IPS DF 4.7 (cell line): ENCODE results near the gene GPR37.

Experiments
- DNase-seq: peaks from one replicate; pipeline ENCODE4 v3.0.0-alpha.2; 2013; ENCODE audit warnings: low spot score; ENCODE audit errors: extremely low read depth

GPR37 gene

DNA sequence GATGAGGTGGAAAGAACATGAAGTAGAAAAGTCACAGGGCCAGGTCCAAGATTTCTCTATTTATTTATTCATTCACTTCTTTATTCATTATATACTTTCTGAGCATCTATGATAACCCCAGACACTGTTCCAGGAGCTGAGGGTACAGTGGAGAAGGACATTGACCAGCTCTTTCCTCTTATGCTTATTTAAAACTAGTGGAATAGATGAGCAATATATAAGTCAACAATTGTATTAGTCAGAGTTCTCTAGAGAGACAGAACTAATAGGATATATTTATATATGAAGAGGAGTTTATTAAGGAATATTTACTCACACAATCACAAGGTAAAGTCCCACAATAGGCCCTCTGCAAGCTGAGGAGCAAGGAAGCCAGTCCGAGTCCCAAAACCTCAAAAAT lies 15.0 kb upstream of the GPR37 start:
- no peak for DNase-seq

- DNase-seq, result no peak
Measured at GRCh38 chr7:124780056-124780455, 14.5 kb upstream of the GPR37 start.

DNA sequence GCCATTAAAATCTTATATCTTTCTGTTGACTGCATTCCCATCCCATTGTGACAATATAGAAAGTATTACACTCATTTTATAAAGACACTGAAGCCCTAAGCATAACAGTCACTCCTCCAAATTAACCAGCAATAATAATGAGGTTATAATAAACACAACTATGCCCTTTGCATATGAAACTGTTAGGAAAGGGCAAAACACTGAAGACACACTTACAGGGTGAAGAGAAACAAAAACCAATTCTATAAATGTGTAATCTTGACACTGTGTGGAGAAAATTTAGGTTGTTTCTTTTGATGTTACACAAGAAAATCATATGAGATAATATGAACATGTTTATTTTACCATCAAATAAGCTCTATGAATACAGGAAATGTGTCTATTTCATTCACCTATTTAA lies 14.0 kb upstream of the GPR37 start:
- DNase-seq, result no peak

- no peak for DNase-seq
Measured at GRCh38 chr7:124779194-124779593, 13.6 kb upstream of the GPR37 start.

DNA sequence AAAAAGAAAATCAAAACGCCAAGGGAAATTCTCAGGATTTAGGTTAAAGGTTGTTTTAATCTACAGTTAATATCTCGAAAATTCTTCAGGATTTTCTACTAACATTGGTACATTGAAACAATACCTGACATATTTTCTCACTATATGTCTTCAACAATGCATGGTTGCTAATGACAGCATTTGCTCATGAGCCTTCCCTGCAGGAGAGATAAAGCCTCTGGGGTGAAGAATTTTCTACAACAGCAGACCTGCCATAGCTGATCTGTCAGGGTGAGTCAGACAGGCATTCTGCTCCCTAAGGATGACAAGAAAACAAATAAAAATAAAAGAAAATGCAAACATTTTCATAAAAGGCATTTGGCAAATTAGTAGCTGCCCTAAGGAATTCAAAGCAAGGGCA lies 11.7 kb upstream of the GPR37 start:
- no peak for DNase-seq

DNA sequence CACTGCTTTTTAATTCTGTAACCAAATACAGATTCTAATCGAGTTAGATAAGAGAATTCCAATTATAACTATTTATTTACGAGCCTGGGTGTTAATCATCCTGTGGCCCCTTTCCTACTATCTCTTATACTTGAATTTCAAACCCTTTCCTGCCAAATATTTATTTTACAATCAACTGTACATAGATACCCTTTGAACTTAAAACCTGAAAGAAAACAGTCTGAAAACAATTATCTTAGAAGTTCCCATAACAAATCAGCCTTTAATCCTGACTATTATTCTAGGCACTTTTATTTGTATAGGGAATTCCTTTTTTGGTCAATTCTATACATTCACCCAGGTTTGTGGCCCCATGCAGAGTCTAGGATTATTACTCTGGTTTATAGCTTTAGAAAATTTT lies 10.6 kb upstream of the GPR37 start:
- no peak for DNase-seq

DNA sequence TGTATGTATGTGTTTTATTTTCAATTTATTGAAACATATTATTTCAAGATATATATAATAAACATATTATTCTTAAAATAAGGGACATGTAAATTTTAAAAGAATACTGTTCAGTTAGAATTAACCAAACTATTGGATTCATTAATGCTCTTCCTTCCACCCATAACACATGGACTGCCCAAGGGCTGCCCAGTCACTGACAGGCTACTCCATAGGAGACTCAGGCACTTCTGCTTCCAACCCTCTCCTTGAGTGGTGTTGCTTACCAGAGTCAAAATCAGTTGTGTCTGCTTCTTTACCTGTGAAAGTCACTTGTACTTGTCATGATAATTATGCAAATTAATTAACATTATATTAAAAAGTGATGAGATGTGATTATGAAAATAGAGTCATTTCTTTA lies 9.8 kb upstream of the GPR37 start:
- DNase-seq, result no peak

GRCh38 chr7:124773938-124774337 lies 8.3 kb upstream of the GPR37 start:
- DNase-seq, result no peak

DNA sequence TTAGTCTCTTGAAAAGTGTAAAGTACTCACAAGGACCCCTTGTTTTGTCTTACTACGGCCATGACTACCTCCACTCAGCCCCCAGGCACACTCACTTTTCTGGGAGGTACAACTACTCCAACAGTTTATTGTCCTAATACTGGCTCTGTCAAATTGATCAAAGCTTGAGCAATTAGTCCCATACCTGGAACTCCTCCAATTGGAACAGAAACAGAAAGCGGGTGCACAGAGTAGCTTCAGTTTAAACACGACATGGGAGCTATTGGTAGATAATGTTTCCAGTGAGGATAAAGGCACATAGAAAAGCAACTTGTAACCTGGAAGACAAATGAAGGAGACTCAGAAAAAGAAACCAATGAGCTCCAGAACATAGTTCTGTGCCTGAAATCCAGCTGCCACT lies 7.7 kb upstream of the GPR37 start:
- DNase-seq, result no peak

GRCh38 chr7:124769136-124769535 lies 3.5 kb upstream of the GPR37 start:
- DNase-seq, result no peak

DNA sequence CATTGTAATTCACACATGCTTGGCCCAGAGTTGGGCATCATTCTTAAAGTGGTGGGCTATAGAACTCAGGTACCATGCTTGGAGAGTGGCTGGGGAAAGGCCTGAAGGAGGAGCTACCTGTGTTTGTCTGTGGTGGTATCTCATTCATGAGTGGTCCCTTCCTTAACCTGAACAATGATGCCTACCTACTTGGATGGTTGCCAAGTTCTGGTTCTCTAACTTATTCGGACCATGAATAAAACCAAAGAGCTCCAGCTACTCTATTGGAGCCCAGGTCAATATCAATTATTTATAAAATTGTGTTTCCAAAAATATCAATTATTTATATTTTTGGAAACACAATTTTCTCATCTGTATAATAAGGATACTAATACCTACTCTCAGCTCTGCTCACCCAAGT lies 2.9 kb upstream of the GPR37 start:
- no peak for DNase-seq

DNA sequence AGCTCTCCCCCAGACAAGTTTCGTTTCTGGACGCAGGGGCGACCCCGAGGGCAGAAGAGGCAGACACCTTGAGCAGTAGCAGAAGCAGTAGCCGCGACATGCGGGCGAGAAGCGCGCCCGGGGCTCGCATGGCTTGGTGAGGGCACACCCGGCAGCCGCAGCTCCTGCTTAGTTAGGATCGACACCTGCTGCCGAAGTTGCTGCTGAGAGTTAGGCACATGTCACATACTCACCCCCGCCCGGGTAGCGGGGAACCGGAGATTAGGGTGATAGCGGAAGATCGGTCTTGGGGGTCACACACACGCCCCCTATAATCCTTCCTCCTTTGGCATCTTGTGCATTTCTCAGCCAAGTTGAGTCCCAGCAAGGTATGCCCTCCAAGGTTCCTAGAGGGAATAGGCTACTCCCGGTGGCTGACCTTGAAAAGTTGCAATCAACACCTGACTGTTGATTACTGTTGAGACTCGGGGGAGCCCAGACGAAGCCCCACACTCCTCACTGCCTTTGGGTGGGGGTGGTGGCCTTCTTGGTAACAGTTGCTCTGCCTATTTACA lies 668 bp downstream of the GPR37 start:
- DNase-seq, result no peak

DNA sequence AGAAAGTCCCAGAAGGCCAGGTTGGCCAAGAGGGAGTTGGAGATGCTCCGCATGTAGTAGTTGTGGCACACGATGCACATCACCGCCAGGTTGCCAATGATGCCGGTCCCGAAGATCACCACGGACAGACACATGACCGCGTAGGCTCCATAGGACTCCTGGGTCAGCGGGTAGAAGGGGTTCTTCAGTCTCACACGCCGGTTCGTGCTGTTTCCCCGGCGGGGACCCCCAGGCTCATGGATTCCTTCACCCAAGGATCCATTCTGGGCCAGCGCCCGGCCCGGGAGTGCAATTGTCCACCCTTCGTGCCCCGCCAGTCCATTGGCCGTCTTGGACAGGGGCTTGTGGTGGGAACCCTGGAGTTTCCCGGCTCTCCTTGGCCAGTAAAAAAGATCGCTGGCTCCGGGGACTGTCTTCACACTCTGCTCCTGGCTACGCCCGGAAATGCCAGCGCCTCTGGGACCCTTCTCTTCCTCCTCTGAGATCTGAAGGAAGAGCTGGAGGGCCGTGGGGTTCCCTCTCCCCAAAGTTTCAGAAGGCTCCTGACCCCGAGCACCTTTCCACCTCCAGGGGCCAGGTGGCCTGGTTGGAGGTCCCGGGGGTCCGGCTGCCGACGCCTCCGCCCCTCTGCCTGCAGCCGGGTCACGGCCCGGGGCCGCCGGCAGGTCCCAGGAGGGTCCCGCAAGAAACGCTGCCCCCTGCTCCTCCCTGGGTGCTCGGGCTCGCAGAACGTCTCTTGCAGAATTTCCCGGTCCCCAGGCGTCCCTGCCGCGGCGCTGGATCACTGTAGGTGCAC lies 1.3 kb downstream of the GPR37 start:
- DNase-seq, result no peak

GRCh38 chr7:124762611-124763143 lies 2.9 kb downstream of the GPR37 start:
- no peak for DNase-seq

GRCh38 chr7:124761164-124761715 lies 4.4 kb downstream of the GPR37 start:
- no peak for DNase-seq

DNA sequence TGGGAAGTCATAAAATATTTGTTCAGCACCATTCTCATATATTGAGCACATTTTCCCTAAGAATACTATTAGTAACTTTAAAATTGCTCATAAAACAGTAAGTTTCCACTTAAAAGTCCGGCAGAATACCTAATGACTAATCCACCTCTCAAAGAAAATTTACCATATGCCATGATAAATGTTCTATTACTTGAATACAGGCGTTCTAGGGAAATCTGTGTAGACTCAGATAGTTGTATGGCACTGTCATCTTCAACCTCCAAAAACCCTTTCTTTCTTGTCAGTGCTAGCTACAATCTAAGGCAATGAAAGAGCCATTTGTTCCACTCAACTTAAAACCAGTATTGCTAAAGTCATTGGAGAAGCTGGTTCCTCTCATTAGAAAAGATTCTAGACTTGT lies 7.3 kb downstream of the GPR37 start:
- no peak for DNase-seq

DNA sequence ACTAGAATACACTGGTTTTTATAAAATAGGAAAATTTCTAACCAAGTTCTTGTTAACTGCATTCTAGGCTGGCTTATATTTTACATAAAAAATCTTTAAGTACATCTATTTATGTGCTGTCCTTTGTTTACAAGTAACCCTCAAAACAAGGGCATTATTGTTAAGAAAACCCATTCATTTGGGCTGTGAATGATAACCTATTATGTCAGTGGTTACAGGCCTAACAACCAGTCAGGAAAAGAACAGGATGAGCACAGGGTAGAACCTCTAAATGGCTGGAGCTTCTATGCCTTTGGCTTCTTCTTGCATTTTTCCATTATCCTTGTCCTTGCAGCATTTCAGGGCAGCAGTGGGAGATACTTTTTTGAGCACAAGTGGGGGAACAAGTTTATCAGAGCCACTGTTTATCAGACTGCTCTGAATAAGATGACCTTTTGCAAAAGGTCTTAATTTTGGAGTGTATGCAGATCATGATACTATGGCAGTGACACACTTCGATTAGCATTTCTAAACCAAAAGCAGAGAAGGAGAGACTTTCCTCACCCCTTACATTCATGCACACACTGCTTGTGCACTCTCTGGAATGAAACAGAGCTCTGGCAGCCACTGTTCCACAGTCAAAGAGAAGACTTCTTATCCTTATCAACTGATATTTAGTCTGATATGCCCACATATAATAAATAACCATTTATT lies 10.9 kb downstream of the GPR37 start:
- DNase-seq, result no peak

GRCh38 chr7:124752310-124752709 lies 13.3 kb downstream of the GPR37 start:
- DNase-seq, result no peak

DNA sequence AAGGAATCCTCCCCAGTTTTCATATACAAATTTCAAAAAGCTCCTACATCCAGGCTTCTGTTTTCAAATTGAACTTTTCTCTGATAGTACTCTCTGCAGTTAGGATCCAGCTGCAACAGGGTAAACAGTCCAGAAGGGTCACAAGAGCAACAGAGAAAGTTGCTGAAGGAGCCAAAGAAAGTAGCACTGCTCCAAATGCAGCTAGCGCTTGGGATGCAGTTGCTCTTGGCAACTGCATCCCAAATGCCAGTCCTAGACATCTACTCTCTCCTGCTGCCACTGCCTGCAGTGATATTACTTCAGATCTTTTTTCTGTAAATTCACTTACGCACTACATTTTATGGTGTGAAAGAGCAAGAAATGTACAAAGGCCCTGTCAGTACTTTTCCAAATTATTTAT lies 14.6 kb downstream of the GPR37 start:
- DNase-seq, result no peak

GRCh38 chr7:124747072-124747471 lies 18.5 kb downstream of the GPR37 start:
- DNase-seq, result no peak

DNA sequence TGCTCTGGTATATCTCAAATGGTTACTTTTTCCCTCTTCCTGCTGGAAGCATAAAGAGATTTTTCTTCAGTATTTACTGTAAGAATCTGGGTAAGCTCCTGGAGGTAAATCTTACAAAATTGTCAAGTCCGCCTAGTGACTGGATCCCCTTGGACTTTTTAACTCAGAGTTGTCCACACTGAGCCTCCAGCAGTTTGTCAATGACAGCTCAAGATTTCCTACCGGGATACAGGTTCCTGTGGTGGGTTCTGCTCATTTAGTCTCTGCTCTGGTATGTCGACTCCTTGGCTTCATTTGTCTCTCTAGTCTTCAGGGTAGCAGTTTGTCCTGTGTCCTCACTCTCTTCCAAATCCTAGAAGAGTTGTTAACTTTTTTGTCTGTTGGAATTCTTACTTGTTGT lies 27.0 kb downstream of the GPR37 start:
- DNase-seq, result no peak

- DNase-seq, result no peak
Measured at GRCh38 chr7:124737760-124738300, 27.8 kb downstream of the GPR37 start.
